ENCODE data around the gene PPEF1. TPM values are rescaled to one million over a fixed set of nuclear protein-coding genes. Genes with fewer than 3 reads are reported as not detected.
A peak's percentile ranks its signal among the peaks of the same experiment; 100 is the strongest.

The PPEF1 gene
- total RNA-seq, 1 experiment from 2014 or later: 0.52 TPM

- Histone ChIP-seq H2AK5ac (ENCODE audit: insufficient read length, low read length) (no peak overlapping the region), H3K23ac (ENCODE audit: insufficient read length, low read depth, low read length) (no peak overlapping the region), H4K5ac (ENCODE audit: insufficient read length, low read depth, low read length) (no peak overlapping the region), H3K23me2 (ENCODE audit: insufficient read length, low read depth, low read length, poor library complexity, severe bottlenecking) (no peaks in the 10 kb centered on the region), H3K9ac (ENCODE audit: extremely low read depth, insufficient read length, low read length) (no peak overlapping the region), H2BK20ac (ENCODE audit: low read depth, low read length, poor library complexity, severe bottlenecking) (no peak overlapping the region), H3K27ac (ENCODE audit: insufficient read length, low read depth, low read length) (no peak overlapping the region), H3K4ac (ENCODE audit: low read depth, low read length) (no peak overlapping the region), H4K91ac (ENCODE audit: insufficient read length, low read depth, low read length) (no peak overlapping the region), H3K56ac (ENCODE audit: insufficient read length, low read depth, low read length) (no peak overlapping the region), H2AFZ (ENCODE audit: low read length) (no peak overlapping the region), H2BK12ac (ENCODE audit: insufficient read length, low read depth, low read length) (no peak overlapping the region), H2BK5ac (ENCODE audit: insufficient read length, low read length) (no peak overlapping the region), H3K4me2 (ENCODE audit: insufficient read depth, insufficient read length, low read length) (no peak overlapping the region), H3K18ac (ENCODE audit: insufficient read length, low read depth, low read length) (no peak overlapping the region), H3K14ac (ENCODE audit: insufficient read depth, low read length) (no peak overlapping the region), H2BK15ac (ENCODE audit: low read depth, low read length) (no peak overlapping the region), H3K27me3 (ENCODE audit: insufficient read depth, low read length) (no peaks in the 10 kb centered on the region), H2BK120ac (ENCODE audit: low read depth, low read length, poor library complexity, severe bottlenecking) (no peak overlapping the region), H4K8ac (replicated peaks; ENCODE audit: insufficient read length, low read depth, low read length) (no peak overlapping the region), H3K79me2 (ENCODE audit: insufficient read depth, low read length) (no peaks in the 10 kb centered on the region), H4K20me1 (ENCODE audit: control insufficient read depth, insufficient read depth, insufficient read length) (no peaks in the 10 kb centered on the region), H3K79me1 (ENCODE audit: insufficient read depth, low read depth, low read length, poor library complexity, severe bottlenecking) (no peaks in the 10 kb centered on the region), H3K4me1 (ENCODE audit: insufficient read depth, low read length) (no peaks in the 10 kb centered on the region), H3K9me3 (ENCODE audit: control insufficient read depth, low read depth, low read length) (peaks cover 49% of the 10 kb centered on the region), H3T11ph (ENCODE audit: low read length) (no peak overlapping the region)
- Mint-ChIP-seq H3K36me3 (ENCODE audit: insufficient read depth in 1 of 3, low read depth in 3 of 3) (peaks cover 2 to 4% (median 3%) of the 10 kb centered on the region in 3 experiments; a peak in 5 of 7 replicates), H3K27me3 (ENCODE audit: low read depth) (peaks cover 2% of the 10 kb centered on the region), H3K4me1 (peaks cover 0 to 4% of the 10 kb centered on the region in 2 experiments; a peak in 1 of 4 replicates), H3K27ac (no peak overlapping the region), H3K9me3 (peaks cover 79% of the 10 kb centered on the region in 2 experiments), H3K4me3 (no peak overlapping the region)
- no CpG with 5 or more reads among the region's 15 CpGs for WGBS (ENCODE audit: extremely low coverage, insufficient read length, low lambda C conversion rate)
- peak; percentile 20 for DNase-seq
- TF ChIP-seq CTCF (conservative IDR thresholded peaks at IDR 0.05): no peak
Observed at GRCh38 chrX:18875256-18875878, 167.9 kb downstream of the PPEF1 start.

Measured in H9 (cell line).